GM23338 (cell line): ENCODE results near the gene PDIA4.

Experiments
- CREB1 ChIP-seq: fragments of 250-450 bp; sonication (Bioruptor Pico); IDR thresholded peaks from 2 replicates; pipeline ENCODE4 v1.5.0; 2020; ENCODE audit warnings: low read depth, mild to moderate bottlenecking, moderate library complexity
- EZH2 ChIP-seq: fragments of 200-600 bp; sonication (generic); IDR thresholded peaks from one replicate; pipeline ENCODE4 v1.8.0; 2017; ENCODE audit warnings: antibody characterized with exemption, mild to moderate bottlenecking, low read depth; ENCODE audit not compliant: unreplicated experiment
- STAT1 ChIP-seq: IDR thresholded peaks from one replicate; pipeline ENCODE4 v1.6.1; 2016; ENCODE audit warnings: antibody characterized with exemption; ENCODE audit not compliant: unreplicated experiment
- TF ChIP-seq, protein P1 (sequence below), 2 experiments: fragments of 200-600 bp in 1 of 2; sonication (generic) in 1 of 2; conservative IDR thresholded peaks; 2 replicates each; pipeline versions ENCODE4 v1.5.1 to v1.6.1; 2016 to 2017; ENCODE audit warnings: antibody characterized with exemption in 2 of 2, low read depth in 2 of 2, mild to moderate bottlenecking in 2 of 2, moderate library complexity in 1 of 2
- TF ChIP-seq, protein P2 (sequence below): IDR thresholded peaks from one replicate; pipeline ENCODE4 v1.6.1; 2018; ENCODE audit warnings: antibody characterized with exemption; ENCODE audit not compliant: unreplicated experiment

DNA sequence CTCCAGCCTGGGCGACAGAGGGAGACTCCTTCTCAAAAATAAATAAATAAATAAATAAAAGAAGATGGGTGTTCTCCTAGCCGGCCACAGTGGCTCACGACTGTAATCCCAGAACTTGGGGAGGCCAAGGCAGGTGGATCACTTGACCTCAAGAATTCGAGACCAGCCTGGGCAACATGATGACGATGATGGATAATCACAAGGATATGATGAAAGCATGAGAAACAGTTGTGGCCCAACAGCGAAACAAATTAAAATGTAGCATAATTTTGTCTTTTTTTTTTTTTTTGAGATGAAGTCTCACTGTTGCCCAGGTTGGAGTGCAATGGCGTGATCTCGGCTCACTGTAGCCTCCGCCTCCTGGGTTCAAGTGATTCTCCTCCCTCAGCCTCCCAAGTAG, 49.3 kb upstream of the PDIA4 start:
- TF ChIP-seq, protein P1, sequence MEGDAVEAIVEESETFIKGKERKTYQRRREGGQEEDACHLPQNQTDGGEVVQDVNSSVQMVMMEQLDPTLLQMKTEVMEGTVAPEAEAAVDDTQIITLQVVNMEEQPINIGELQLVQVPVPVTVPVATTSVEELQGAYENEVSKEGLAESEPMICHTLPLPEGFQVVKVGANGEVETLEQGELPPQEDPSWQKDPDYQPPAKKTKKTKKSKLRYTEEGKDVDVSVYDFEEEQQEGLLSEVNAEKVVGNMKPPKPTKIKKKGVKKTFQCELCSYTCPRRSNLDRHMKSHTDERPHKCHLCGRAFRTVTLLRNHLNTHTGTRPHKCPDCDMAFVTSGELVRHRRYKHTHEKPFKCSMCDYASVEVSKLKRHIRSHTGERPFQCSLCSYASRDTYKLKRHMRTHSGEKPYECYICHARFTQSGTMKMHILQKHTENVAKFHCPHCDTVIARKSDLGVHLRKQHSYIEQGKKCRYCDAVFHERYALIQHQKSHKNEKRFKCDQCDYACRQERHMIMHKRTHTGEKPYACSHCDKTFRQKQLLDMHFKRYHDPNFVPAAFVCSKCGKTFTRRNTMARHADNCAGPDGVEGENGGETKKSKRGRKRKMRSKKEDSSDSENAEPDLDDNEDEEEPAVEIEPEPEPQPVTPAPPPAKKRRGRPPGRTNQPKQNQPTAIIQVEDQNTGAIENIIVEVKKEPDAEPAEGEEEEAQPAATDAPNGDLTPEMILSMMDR (conservative IDR thresholded peaks at IDR 0.05; ENCODE audit: low read depth in 2 of 2): no peak
- TF ChIP-seq EZH2 (no peak), STAT1 (no peak), CREB1 (CRISPR knock-in tag) (no peak)
- TF ChIP-seq, protein P2, sequence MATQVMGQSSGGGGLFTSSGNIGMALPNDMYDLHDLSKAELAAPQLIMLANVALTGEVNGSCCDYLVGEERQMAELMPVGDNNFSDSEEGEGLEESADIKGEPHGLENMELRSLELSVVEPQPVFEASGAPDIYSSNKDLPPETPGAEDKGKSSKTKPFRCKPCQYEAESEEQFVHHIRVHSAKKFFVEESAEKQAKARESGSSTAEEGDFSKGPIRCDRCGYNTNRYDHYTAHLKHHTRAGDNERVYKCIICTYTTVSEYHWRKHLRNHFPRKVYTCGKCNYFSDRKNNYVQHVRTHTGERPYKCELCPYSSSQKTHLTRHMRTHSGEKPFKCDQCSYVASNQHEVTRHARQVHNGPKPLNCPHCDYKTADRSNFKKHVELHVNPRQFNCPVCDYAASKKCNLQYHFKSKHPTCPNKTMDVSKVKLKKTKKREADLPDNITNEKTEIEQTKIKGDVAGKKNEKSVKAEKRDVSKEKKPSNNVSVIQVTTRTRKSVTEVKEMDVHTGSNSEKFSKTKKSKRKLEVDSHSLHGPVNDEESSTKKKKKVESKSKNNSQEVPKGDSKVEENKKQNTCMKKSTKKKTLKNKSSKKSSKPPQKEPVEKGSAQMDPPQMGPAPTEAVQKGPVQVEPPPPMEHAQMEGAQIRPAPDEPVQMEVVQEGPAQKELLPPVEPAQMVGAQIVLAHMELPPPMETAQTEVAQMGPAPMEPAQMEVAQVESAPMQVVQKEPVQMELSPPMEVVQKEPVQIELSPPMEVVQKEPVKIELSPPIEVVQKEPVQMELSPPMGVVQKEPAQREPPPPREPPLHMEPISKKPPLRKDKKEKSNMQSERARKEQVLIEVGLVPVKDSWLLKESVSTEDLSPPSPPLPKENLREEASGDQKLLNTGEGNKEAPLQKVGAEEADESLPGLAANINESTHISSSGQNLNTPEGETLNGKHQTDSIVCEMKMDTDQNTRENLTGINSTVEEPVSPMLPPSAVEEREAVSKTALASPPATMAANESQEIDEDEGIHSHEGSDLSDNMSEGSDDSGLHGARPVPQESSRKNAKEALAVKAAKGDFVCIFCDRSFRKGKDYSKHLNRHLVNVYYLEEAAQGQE: no peak
